Activated CD8-positive, alpha-beta T cell treated with anti-CD3 and anti-CD28 coated beads, Interleukin-2, amount 10 ng/mL, durations not matched to agents 7 days and 5 days (primary cell): ENCODE data around the gene CLASP1. TPM values are rescaled to one million over a fixed set of nuclear protein-coding genes. Genes with fewer than 3 reads are reported as not detected.
"Not testable (repeated sequence)": the region's sequence is repeated elsewhere in the genome, so short reads cannot be mapped to it uniquely, and the experiment has no call there.

Source experiments
- ATAC-seq: fragments of 150-1000 bp; cut with Tn5 transposase; one replicate; pipeline ENCODE4 v1.10.0; 2021; ENCODE audit warnings: moderate library complexity
- CTCF ChIA-PET: fragments of 350-600 bp; sonication (Branson Sonifier 250); formaldehyde crosslinking; loops from one replicate; lab custom pipeline; 2021; ENCODE audit warnings: antibody characterized with exemption; lab: Charles Lee
- POLR2A ChIA-PET: fragments of 350-600 bp; sonication (Branson Sonifier 250); formaldehyde crosslinking; loops from one replicate; lab custom pipeline; 2021; ENCODE audit warnings: antibody characterized with exemption; lab: Charles Lee
- DNase-seq: peaks from one replicate; pipeline ENCODE4 v3.0.0-alpha.2; 2020
- H3K27ac Mint-ChIP-seq: one replicate; pipeline ENCODE4 v1.8.0; 2021; ENCODE audit warnings: mild to moderate bottlenecking, mixed read lengths
- H3K27me3 Mint-ChIP-seq: one replicate; pipeline ENCODE4 v1.8.0; 2021; ENCODE audit warnings: low read depth, mixed read lengths
- H3K36me3 Mint-ChIP-seq: one replicate; pipeline ENCODE4 v1.8.0; 2021; ENCODE audit warnings: low read depth, mixed read lengths
- H3K4me1 Mint-ChIP-seq: one replicate; pipeline ENCODE4 v1.8.0; 2021; ENCODE audit warnings: low read depth, mixed read lengths
- H3K4me3 Mint-ChIP-seq: one replicate; pipeline ENCODE4 v1.8.0; 2021; ENCODE audit warnings: mild to moderate bottlenecking, mixed read lengths
- H3K9me3 Mint-ChIP-seq: one replicate; pipeline ENCODE4 v1.8.0; 2022; ENCODE audit warnings: mixed read lengths; ENCODE audit not compliant: insufficient read depth
- total RNA-seq, 2 experiments: library from RNA; stranded (reverse); gene quantifications; one replicate each; pipeline ENCODE4 v1.2.3, GENCODE V29; 2021

CLASP1 gene
- total RNA-seq, 2 experiments from 2014 or later, result 62.3 to 65.2 TPM

- peaks cover 31% of the 10 kb centered on the region for H3K9me3 Mint-ChIP-seq
- peaks cover 12% of the 10 kb centered on the region for H3K36me3 Mint-ChIP-seq
- POLR2A ChIA-PET, result no interaction called here
- peaks cover 10% of the 10 kb centered on the region for H3K4me1 Mint-ChIP-seq
- CTCF ChIA-PET, result no interaction called here
- ATAC-seq (no peak), DNase-seq (no peak)
- no peak overlapping the region for H3K4me3 Mint-ChIP-seq
- no peaks in the 10 kb centered on the region for H3K27me3 Mint-ChIP-seq
- no peak overlapping the region for H3K27ac Mint-ChIP-seq
Observed at GRCh38 chr2:121686218-121686617, 37.0 kb upstream of the CLASP1 start.

DNA sequence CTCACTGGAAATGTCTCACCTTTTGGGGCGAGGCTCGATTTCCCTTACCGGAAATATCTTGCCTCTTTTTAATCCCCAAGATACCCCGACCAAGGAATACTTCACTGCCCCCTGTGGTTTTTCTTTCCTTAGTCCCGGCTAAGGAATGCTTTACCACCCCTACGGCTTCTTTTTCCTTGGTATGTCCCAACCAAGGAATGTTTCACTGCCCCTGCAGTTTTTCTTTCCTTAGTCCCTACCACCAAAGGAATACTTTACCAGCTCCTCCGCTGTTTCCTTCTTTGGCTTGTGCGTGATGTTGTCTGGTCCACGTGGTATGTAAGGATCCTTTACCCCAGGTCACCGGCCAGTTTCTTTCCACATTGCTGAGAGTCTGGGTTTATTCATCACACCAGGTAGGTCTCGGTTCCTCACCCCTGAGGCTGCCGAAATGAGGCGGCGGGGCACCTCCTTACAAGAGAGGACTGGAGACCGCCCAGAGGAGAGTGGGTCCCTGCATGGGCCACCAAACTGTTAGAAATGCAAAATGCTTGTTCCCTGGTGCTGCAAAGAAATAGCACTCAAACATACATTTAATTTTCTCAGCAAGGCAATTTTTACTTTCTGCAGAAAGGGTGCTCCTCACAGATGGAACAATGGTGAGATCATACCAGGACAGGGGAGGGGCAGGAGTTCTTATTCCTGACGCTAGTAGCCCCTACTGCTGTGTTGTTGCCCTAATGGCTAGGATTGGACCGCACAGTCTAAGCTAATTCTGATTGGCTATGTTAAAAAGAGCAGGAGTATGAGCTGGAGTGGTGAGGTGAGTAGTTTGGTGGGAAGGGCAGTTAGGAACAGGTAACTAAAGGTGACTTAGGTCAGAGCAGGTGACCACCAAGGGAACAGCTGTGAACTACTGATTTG lies 33.4 kb upstream of the CLASP1 start:
- Mint-ChIP-seq H3K4me1 (peaks cover 9% of the 10 kb centered on the region), H3K27ac (no peak overlapping the region), H3K36me3 (peaks cover 20% of the 10 kb centered on the region), H3K27me3 (peaks cover 2% of the 10 kb centered on the region), H3K9me3 (peaks cover 46% of the 10 kb centered on the region), H3K4me3 (no peak overlapping the region)
- ATAC-seq (no peak), DNase-seq (no peak)
- POLR2A ChIA-PET, result no interaction called here
- CTCF ChIA-PET, result no interaction called here

DNA sequence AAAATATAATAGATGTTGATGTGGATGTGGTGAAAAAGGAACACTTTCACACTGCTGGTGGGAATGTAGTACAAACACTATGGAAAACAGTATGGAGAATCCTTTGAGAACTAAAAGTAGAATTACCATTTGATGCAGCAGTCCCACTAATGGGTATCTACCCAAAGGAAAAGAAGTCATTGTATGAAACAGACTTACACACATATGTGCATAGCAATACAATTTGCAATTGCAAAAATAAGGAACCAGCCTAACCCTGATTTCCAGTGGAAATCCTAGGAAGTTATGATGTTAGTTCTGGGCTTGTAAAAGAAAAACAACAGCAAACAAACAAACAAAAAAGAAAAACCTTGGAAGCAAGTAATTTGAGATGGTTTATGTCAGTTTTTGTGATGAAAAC lies 28.6 kb upstream of the CLASP1 start:
- Mint-ChIP-seq H3K4me3 (no peak overlapping the region), H3K27ac (no peak overlapping the region), H3K4me1 (peaks cover 9% of the 10 kb centered on the region), H3K27me3 (peaks cover 16% of the 10 kb centered on the region), H3K9me3 (peaks cover 55% of the 10 kb centered on the region), H3K36me3 (peaks cover 18% of the 10 kb centered on the region)
- ATAC-seq, result no peak
- no peak for DNase-seq
- CTCF ChIA-PET, result no interaction called here
- POLR2A ChIA-PET, result no interaction called here

DNA sequence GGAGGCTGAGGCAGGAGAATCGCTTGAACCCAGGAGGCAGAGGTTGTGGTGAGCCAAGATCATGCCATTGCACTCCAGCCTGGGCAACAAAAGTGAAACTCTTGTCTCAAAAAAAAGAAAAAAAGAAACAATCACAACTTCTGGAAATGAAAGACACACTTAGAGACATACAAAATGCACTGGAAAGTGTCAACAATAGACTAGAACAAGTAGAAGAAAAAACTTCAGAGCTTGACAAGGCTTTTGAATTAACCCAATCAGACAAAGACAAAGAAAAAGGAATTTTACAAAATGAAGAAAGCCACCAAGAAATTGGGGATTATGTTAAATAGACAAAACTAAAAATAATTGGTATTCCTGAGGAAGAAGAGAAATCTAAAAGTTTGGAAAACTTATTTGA lies 22.4 kb upstream of the CLASP1 start:
- H3K27ac Mint-ChIP-seq, H3K4me3 Mint-ChIP-seq, ATAC-seq, DNase-seq, H3K4me1 Mint-ChIP-seq, POLR2A ChIA-PET: not testable (repeated sequence)
- CTCF ChIA-PET, result interaction anchor here (0.8 kb wide), 1 partner anchor 10 kb away, joined by 3 read pairs; no protein-coding TSS in a partner anchor
- peaks cover 49% of the 10 kb centered on the region for H3K9me3 Mint-ChIP-seq
- H3K36me3 Mint-ChIP-seq, result peaks cover 34% of the 10 kb centered on the region
- peaks cover 14% of the 10 kb centered on the region for H3K27me3 Mint-ChIP-seq

GRCh38 chr2:121670181-121670580 lies 20.9 kb upstream of the CLASP1 start:
- DNase-seq, result no peak
- Mint-ChIP-seq H3K36me3 (peaks cover 31% of the 10 kb centered on the region), H3K27me3 (peaks cover 14% of the 10 kb centered on the region), H3K9me3 (peaks cover 37% of the 10 kb centered on the region), H3K27ac (no peak overlapping the region), H3K4me3 (no peak overlapping the region), H3K4me1 (no peaks in the 10 kb centered on the region)
- ChIA-PET CTCF (interaction anchor here (0.9 kb wide), 1 partner anchor 9 kb away, joined by 3 read pairs; no protein-coding TSS in a partner anchor), POLR2A (interaction anchor here (0.5 to 1.0 kb wide), 2 partner anchors 140 to 214 kb away, joined by 3 to 4 read pairs; no protein-coding TSS in a partner anchor)
- no peak for ATAC-seq

GRCh38 chr2:121667618-121668017 lies 18.4 kb upstream of the CLASP1 start:
- POLR2A ChIA-PET, result no interaction called here
- peaks cover 24% of the 10 kb centered on the region for H3K9me3 Mint-ChIP-seq
- no peak overlapping the region for H3K27ac Mint-ChIP-seq
- H3K27me3 Mint-ChIP-seq, result peaks cover 2% of the 10 kb centered on the region
- DNase-seq, result no peak
- peaks cover 28% of the 10 kb centered on the region for H3K36me3 Mint-ChIP-seq
- CTCF ChIA-PET, result no interaction called here
- no peak for ATAC-seq
- H3K4me1 Mint-ChIP-seq, result no peaks in the 10 kb centered on the region
- H3K4me3 Mint-ChIP-seq, result no peak overlapping the region

- DNase-seq, result no peak
- no peak overlapping the region for H3K27ac Mint-ChIP-seq
- no peak overlapping the region for H3K4me3 Mint-ChIP-seq
- CTCF ChIA-PET, result interaction anchor here (1.3 to 1.6 kb wide), 2 partner anchors 10 to 13 kb away, joined by 3 to 4 read pairs; no protein-coding TSS in a partner anchor
- peaks cover 27% of the 10 kb centered on the region for H3K36me3 Mint-ChIP-seq
- no peak for ATAC-seq
- POLR2A ChIA-PET, result no interaction called here
- H3K4me1 Mint-ChIP-seq, result no peaks in the 10 kb centered on the region
- H3K27me3 Mint-ChIP-seq, result no peaks in the 10 kb centered on the region
- H3K9me3 Mint-ChIP-seq, result peaks cover 14% of the 10 kb centered on the region
Observed at GRCh38 chr2:121666042-121666441, 16.8 kb upstream of the CLASP1 start.

- Mint-ChIP-seq H3K9me3 (peaks cover 9% of the 10 kb centered on the region), H3K27ac (no peak overlapping the region), H3K4me1 (no peaks in the 10 kb centered on the region), H3K4me3 (no peak overlapping the region), H3K36me3 (peaks cover 24% of the 10 kb centered on the region), H3K27me3 (no peaks in the 10 kb centered on the region)
- ChIA-PET CTCF (interaction anchor here (1.3 to 1.6 kb wide), 2 partner anchors 10 to 14 kb away, joined by 3 to 4 read pairs; no protein-coding TSS in a partner anchor), POLR2A (no interaction called here)
- ATAC-seq (no peak), DNase-seq (no peak)
Observed at GRCh38 chr2:121665504-121665903, 16.2 kb upstream of the CLASP1 start.

DNA sequence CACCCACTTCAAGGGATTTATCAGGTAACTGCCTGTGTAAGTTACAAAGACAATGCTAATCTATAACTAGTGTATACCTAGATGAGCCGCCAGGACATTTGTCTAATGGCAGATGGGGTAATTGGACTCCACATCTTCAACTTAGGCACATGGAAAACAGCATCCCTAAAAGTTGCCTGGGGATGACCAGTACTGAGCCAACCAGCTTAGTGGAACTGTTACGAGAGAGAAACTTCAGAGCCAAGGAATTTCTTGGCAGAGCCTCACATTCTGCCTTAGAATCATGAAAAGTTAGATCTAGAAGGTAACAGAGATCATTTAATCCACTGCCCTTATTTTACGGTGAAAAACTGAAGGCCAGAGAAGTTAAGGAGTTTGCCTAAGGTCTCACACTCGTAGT lies 15.5 kb upstream of the CLASP1 start:
- POLR2A ChIA-PET, result no interaction called here

GRCh38 chr2:121664086-121664485 lies 14.8 kb upstream of the CLASP1 start:
- ChIA-PET POLR2A (interaction anchor here (1.2 kb wide), 1 partner anchor 14 kb away, joined by 5 read pairs; the partner anchor contains the start of gene CLASP1), CTCF (no interaction called here)
- peaks cover 18% of the 10 kb centered on the region for H3K36me3 Mint-ChIP-seq
- ATAC-seq (no peak), DNase-seq (no peak)
- H3K27me3 Mint-ChIP-seq, result no peaks in the 10 kb centered on the region
- H3K4me3 Mint-ChIP-seq, result no peak overlapping the region
- peaks cover under 1% of the 10 kb centered on the region for H3K9me3 Mint-ChIP-seq
- no peaks in the 10 kb centered on the region for H3K4me1 Mint-ChIP-seq
- no peak overlapping the region for H3K27ac Mint-ChIP-seq

More for the DNA sequence above, 15.5 kb upstream of the CLASP1 start:
- Mint-ChIP-seq H3K4me1 (no peaks in the 10 kb centered on the region), H3K27me3 (no peaks in the 10 kb centered on the region), H3K9me3 (peaks cover 6% of the 10 kb centered on the region), H3K4me3 (no peak overlapping the region), H3K36me3 (peaks cover 20% of the 10 kb centered on the region), H3K27ac (no peak overlapping the region)
- DNase-seq, result no peak
- CTCF ChIA-PET, result interaction anchor here (1.3 kb wide), 1 partner anchor 9 kb away, joined by 3 read pairs; no protein-coding TSS in a partner anchor
- no peak for ATAC-seq

DNA sequence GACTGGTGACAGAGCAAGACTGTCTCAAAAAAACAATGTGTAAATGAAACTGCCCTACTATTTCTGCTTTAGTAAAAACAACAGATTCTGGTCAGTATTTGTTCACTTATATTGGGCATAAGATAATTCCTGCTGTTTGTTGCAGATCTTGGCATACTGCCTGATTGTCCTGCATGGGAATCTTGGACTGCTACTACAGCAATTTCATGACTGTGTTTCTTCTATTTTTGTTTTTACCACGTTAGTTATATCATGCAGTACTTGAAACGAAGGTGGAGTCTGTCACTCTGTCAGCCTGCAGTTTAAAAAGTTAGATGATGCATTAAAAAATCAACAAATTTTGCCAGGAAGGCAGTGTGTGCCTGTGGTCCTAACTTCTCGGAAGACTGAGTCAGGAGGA lies 14.2 kb upstream of the CLASP1 start:
- DNase-seq (no peak), ATAC-seq (no peak)
- Mint-ChIP-seq H3K27ac (no peak overlapping the region), H3K4me3 (no peak overlapping the region), H3K9me3 (no peaks in the 10 kb centered on the region), H3K36me3 (peaks cover 20% of the 10 kb centered on the region), H3K27me3 (no peaks in the 10 kb centered on the region), H3K4me1 (peaks cover 1% of the 10 kb centered on the region)
- ChIA-PET CTCF (no interaction called here), POLR2A (interaction anchor here (1.2 kb wide), 1 partner anchor 14 kb away, joined by 5 read pairs; the partner anchor contains the start of gene CLASP1)

DNA sequence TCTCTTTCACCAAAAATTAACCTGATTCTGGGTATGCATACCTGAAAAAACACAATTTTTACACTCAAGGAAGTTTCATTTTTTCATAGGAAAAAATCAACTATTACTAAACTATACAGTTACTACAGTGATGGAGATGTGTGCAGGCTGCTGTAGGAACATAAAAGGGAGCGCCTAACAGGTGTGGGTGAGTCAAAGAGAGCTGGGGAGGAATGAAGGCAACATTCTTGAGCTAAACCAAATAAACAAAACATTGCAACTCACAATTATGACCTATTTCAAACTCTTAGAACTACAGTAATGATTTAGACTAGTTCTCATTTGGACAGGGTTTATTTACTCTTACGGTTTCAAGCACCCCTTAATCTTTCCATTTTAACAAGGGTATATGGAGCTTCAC lies 13.4 kb upstream of the CLASP1 start:
- CTCF ChIA-PET, result no interaction called here
- no peak for ATAC-seq
- no peaks in the 10 kb centered on the region for H3K9me3 Mint-ChIP-seq

More for the DNA sequence above, 13.4 kb upstream of the CLASP1 start:
- POLR2A ChIA-PET, result no interaction called here
- Mint-ChIP-seq H3K4me3 (no peak overlapping the region), H3K27ac (no peak overlapping the region), H3K27me3 (no peaks in the 10 kb centered on the region), H3K4me1 (peaks cover 1% of the 10 kb centered on the region), H3K36me3 (peaks cover 16% of the 10 kb centered on the region)
- no peak for DNase-seq
